ENCODE data around the gene AKAP10.
"Not testable (repeated sequence)": the region's sequence is repeated elsewhere in the genome, so short reads cannot be mapped to it uniquely, and the experiment has no call there.

Gene AKAP10, protein sequence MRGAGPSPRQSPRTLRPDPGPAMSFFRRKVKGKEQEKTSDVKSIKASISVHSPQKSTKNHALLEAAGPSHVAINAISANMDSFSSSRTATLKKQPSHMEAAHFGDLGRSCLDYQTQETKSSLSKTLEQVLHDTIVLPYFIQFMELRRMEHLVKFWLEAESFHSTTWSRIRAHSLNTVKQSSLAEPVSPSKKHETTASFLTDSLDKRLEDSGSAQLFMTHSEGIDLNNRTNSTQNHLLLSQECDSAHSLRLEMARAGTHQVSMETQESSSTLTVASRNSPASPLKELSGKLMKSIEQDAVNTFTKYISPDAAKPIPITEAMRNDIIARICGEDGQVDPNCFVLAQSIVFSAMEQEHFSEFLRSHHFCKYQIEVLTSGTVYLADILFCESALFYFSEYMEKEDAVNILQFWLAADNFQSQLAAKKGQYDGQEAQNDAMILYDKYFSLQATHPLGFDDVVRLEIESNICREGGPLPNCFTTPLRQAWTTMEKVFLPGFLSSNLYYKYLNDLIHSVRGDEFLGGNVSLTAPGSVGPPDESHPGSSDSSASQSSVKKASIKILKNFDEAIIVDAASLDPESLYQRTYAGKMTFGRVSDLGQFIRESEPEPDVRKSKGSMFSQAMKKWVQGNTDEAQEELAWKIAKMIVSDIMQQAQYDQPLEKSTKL

GRCh38 chr17:19977293-19978208 is at the start of gene AKAP10:
Gene AKAP10, minus strand, starts transcription at chr17:19977828. Its CDS starts 149 bp downstream, at chr17:19977679.
- peak; percentile 74 to 88 for DNase-seq

GRCh38 chr17:20026960-20027359 is 49.3 kb upstream of the AKAP10 start:
- DNase-seq = no peak

DNA sequence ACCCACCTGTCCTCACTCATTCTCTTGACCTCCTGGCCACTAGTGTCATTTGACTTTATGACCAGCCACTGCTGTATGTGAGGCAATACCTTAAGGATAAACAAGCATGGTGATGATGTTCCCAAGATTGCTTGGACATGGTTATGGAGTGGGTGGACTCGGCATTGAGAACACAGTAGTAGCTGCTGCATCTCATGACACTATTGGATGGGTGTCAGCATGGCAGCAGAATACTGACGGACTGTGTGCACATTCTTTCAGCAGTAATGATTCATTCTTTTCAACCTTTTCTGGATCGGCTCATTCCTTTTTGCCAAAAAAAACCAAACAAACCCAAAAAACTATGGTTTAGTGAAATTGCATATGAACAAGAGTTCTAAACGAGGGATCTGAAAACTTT is 45.1 kb upstream of the AKAP10 start:
- no peak for DNase-seq

DNA sequence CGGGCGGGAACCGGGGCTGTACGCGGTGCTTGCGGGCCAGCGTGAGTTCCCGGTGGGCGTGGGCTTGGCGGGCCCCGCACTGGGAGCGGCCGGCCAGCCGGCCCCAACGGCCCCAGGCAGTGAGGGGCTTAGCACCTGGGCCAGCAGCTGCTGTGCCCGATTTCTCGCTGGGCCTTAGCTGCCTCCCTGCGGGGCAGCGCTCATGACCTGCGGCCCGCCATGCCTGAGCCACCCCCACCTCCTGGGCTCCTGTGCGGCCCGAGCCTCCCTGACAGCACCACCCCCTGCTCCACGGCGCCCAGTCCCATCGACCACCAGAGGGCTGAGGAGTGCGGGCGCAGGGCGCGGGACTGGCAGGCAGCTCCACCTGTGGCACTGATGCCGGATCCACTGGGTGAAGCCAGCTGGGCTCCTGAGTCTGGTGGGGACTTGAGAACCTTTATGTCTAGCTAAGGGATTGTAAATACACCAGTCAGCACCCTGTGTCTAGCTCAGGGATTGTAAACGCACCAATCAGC is 38.9 kb upstream of the AKAP10 start:
- DNase-seq = not testable (repeated sequence)

DNA sequence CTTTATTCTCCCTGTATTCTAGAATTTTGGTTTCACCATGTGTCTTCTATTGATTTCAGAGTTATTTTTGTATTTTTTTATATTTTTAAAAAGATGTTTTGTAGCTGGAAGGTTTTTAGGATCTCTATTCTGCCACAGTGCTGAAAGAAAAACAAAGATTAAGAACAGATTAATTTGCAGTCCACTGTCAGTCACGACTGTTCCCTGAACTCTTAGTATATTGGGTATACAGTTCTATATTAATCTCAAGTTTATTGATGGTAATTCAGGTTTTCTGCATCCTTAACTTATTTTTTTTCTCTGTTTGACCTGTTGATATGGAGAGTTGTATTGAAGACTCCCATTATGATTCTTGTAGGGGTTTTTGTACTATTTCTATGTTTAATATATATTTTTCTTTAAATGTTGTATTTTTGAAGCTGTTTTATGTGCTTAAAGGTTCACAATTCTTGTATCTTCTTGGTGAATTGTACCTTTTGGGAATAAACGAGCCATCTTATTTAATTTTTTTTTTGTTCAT is 34.4 kb upstream of the AKAP10 start:
- no peak for DNase-seq

GRCh38 chr17:20010936-20011335 is 33.3 kb upstream of the AKAP10 start:
- DNase-seq = peak; percentile 8 to 33

- peak; percentile 70 to 84 for DNase-seq
Measured at GRCh38 chr17:20010099-20010863, 32.7 kb upstream of the AKAP10 start.

DNA sequence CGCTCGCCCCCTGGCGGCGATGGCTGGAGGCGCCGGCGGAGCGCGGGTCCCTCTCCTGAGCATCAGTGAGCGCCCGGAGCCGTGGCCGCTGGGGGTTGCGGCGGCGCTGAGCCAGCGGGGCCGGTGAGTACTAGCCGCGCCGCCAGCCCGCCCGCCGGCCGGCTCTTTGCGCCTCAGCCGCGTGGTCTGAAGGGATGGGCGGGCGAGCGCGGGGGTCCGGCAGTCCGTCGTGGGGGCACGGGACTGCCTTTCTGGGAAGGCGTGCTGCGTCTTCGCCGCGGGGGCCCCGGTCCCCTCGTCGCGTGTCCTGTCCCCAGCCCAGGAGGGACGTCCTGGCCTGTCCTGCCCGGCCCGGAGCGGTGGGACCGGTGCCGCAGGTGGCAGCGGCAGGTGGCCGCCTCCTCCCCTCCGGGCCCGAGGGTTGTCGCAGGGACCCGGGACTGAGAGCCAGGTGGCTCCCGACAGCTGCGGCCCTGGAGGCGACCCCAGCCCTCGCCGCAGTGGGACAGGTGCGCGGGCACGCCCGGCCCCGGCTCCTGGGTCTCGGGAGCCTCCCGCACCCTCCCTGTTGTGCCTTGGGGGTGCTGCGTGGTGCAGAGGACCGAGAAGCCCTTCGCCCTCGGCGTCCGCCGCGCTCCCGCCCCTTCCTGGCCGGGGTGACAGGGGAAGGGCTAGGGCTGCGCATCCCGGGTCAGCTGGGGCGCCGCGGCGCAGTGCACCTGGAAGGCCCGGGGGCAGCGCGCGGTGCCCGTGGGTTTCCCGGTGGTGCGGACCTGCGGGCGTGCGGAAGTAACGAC is 31.9 kb upstream of the AKAP10 start, which contains the start of gene SPECC1:
Gene SPECC1 (plus strand): TSS at position 58 of the 797 bp plus-strand sequence. CDS start 87,293 bp downstream, outside the sequence.
- DNase-seq = peak; percentile 18 to 90

DNA sequence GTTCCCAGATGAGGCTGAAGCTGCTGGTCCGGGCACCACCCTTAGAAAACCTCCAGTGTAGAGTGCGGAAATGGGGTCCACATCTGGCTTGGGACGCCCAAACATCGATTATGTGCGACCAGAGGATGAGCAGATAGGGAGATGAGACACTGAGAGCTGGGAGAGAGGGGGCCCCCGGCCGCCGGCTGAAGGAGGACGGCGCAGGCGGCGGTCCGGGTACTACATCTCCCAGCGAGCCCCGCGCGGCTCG is 31.3 kb upstream of the AKAP10 start:
- DNase-seq = no peak

DNA sequence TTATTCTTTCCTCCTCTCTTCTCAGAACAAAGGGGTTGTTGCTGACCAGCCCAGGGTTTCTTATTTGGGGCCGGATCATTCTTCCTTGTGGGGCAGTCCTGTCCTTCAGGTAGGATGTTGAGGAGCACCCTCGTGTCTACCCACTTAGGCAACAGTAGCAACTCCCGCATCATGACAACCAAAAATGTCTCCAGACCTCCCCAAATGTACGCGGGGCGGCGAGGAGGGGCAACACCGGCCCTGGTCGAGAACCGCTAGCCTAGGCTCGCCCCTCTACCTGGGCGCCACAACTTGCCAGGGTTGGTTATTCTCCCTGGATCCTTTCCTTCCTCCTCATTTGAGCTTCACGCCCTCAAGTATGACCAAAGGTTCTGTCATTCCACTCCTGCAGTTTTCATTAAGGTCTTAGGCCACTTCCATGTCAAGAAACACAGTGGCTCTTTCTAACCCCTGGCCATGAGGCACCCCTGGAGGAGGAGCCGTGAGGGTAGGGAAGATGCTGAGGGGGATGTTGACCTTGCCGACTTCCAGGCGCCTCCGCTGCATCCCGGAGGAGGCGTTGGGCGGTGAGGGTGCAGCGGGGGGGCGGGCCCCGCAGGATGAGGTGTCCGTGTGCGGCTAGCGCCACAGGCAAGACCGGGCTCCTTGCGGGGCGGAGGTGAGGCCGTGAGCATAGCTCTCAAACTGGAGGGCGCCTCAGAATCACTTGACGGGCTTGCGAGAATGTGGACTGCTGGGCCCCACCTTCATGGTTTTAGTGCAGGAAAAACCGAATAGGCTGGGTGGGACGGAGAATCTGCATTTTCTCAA is 30.8 kb upstream of the AKAP10 start:
- no peak for DNase-seq

GRCh38 chr17:19996502-19996901 is 18.9 kb upstream of the AKAP10 start:
- no peak for DNase-seq

DNA sequence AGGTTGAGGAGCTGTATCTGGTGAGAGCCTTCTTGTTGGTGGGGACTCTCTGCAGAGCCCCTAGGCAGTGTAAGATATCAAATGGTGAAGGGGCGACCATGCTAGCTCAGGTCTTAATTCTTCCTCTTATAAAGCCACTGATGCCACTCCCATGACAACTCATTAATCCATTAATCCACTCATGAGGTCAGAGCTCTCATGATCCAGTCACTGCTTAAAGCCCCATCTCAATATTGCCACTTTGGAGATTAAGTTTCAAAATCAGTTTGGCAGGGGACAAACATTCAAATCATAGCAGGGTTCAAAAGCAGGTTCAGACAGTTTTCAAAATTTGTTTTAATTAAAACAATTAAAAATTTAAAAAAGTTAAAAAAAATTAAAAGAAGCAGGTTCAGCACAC is 18.5 kb upstream of the AKAP10 start:
- no peak for DNase-seq

DNA sequence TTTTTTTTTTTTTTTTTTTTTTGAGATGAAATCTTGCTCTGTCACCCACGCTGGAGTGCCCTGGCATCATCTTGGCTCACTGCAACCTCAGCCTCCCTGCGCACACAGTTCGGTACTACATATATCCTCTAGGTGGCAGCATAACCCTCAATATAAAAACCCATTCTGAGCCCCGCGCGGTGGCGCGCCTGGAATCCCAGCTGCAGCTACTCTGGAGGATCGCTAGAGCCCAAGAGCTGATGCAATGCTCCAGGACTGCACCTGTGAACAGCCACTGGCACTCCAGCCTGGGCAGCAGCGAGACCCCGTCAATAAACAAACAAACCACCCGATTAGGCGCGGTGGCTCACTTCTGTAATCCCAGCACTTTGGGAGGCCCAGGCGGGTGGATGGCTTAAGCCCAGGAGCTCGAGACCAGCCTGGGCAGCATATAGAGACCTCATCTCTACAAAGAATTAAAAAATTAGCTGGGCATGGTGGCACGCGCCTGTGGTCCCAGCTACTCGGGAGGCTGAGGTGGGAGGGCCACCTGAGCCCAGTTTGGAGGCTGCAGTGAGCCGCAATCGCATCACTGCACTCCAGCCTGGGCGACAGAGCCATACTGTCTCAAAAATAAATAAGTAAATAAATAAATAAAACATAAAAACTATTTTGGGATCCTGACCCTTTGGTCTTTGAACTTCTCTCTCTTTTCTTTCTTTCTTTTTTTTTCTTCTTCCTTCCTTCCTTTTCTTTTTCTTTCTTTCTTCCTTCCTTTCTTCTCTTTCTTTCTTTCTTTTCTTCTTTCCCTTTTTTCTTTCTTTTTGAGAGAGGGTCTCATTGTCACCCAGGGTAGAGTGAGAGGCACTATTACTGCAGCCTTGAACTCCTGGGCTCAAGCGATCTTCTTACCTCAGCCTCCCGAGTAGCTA is 15.4 kb upstream of the AKAP10 start:
- DNase-seq = peak; percentile 85 to 92

DNA sequence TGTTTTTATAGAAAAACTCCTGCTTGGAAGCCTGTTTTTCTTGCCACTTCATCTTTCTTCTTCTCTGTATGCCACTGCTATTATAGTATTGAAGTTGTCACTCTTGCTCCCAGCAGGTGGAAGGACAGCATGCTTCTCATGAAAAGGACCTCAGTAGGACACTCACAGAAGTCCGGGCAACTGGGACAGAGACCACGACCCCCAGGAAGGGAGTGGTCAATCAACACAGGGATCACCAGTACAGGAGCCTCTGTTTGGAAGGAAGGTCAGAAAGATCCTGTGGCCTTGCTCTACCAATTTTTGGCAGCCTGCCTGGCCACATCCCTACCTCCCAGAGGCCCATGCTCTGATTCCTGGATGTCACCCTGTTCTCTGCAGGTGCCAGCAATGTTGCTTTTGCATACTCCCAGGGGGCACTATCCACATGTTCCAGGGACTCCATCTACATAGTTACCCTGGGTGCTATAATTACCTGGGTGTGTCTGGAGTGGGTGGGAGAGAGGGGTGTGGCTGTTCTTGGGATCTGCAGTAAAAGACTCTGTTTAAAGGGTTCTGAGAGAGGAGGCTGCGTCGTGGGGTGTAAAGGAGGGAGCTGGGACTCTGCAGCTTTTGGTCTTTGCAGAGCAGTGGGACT is 13.7 kb upstream of the AKAP10 start:
- DNase-seq = no peak

GRCh38 chr17:19987897-19988296 is 10.3 kb upstream of the AKAP10 start:
- DNase-seq = peak in 1 of 2 experiments; percentile 10

- DNase-seq = no peak
Measured at GRCh38 chr17:19986941-19987861, 9.6 kb upstream of the AKAP10 start.
